ENCODE data around the gene ENGASE. TPM values are rescaled to one million over a fixed set of nuclear protein-coding genes. Genes with fewer than 3 reads are reported as not detected.

The ENGASE gene
- total and polyA plus RNA-seq, 2 experiments from 2014 or later = 9.0 to 27.1 TPM

DNA sequence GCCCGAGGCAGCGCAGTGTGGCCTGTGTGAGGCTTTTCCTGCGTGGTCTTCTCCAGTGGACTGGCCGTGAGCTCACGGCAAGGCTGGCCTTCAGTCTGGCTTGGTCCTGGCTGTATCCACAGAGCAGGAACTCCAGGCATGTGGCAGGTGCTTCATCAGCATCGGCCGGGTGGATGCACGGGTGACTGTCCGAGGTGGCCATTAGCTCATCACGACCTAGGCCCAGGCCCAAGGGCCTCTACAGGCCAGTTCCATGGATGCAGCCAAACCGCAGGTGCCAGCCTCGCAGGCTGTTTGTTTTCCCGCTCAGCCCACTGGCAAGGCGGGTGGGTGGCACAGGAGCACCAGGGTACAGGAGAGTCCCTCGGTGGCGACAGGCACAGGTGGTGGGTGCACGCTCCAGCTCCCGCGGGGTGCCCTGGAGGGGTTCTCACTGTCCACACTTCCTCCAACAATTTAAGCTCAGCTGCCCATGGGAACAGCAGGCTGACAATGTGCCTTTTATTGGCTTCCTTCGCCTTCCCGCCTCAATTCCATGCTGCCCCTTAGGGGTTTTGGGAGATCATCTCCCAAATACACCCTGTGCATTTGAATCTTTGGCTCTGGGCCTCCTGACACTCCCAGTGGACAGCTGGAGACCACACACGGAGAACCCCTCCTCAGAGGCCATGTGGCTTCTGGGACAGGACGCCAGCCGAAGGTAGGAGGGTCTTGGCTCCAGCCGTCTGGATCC lies 33.0 kb downstream of the ENGASE start:
- Mint-ChIP-seq H3K27me3 (ENCODE audit: insufficient read depth, low read depth, poor library complexity) (peaks cover 17% of the 10 kb centered on the region), H3K27ac (no peak overlapping the region), H3K9me3 (no peaks in the 10 kb centered on the region), H3K4me1 (peaks cover 3% of the 10 kb centered on the region; the same call in 1 of the 3 replicates), H3K36me3 (ENCODE audit: low read depth) (no peaks in the 10 kb centered on the region), H3K4me3 (no peak overlapping the region)
- DNase-seq (ENCODE audit: low spot score) (no peak), ATAC-seq (no peak)
- TF ChIP-seq, protein P1, sequence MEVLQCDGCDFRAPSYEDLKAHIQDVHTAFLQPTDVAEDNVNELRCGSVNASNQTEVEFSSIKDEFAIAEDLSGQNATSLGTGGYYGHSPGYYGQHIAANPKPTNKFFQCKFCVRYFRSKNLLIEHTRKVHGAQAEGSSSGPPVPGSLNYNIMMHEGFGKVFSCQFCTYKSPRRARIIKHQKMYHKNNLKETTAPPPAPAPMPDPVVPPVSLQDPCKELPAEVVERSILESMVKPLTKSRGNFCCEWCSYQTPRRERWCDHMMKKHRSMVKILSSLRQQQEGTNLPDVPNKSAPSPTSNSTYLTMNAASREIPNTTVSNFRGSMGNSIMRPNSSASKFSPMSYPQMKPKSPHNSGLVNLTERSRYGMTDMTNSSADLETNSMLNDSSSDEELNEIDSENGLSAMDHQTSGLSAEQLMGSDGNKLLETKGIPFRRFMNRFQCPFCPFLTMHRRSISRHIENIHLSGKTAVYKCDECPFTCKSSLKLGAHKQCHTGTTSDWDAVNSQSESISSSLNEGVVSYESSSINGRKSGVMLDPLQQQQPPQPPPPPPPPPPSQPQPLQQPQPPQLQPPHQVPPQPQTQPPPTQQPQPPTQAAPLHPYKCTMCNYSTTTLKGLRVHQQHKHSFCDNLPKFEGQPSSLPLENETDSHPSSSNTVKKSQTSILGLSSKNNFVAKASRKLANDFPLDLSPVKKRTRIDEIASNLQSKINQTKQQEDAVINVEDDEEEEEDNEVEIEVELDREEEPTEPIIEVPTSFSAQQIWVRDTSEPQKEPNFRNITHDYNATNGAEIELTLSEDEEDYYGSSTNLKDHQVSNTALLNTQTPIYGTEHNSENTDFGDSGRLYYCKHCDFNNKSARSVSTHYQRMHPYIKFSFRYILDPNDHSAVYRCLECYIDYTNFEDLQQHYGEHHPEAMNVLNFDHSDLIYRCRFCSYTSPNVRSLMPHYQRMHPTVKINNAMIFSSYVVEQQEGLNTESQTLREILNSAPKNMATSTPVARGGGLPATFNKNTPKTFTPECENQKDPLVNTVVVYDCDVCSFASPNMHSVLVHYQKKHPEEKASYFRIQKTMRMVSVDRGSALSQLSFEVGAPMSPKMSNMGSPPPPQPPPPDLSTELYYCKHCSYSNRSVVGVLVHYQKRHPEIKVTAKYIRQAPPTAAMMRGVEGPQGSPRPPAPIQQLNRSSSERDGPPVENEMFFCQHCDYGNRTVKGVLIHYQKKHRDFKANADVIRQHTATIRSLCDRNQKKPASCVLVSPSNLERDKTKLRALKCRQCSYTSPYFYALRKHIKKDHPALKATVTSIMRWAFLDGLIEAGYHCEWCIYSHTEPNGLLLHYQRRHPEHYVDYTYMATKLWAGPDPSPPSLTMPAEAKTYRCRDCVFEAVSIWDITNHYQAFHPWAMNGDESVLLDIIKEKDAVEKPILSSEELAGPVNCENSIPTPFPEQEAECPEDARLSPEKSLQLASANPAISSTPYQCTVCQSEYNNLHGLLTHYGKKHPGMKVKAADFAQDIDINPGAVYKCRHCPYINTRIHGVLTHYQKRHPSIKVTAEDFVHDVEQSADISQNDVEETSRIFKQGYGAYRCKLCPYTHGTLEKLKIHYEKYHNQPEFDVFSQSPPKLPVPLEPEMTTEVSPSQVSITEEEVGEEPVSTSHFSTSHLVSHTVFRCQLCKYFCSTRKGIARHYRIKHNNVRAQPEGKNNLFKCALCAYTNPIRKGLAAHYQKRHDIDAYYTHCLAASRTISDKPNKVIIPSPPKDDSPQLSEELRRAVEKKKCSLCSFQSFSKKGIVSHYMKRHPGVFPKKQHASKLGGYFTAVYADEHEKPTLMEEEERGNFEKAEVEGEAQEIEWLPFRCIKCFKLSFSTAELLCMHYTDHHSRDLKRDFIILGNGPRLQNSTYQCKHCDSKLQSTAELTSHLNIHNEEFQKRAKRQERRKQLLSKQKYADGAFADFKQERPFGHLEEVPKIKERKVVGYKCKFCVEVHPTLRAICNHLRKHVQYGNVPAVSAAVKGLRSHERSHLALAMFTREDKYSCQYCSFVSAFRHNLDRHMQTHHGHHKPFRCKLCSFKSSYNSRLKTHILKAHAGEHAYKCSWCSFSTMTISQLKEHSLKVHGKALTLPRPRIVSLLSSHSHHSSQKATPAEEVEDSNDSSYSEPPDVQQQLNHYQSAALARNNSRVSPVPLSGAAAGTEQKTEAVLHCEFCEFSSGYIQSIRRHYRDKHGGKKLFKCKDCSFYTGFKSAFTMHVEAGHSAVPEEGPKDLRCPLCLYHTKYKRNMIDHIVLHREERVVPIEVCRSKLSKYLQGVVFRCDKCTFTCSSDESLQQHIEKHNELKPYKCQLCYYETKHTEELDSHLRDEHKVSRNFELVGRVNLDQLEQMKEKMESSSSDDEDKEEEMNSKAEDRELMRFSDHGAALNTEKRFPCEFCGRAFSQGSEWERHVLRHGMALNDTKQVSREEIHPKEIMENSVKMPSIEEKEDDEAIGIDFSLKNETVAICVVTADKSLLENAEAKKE (CRISPR knock-in tag; IDR thresholded peaks at IDR 0.05) = no peak
- TF ChIP-seq EZH2phosphoT487 (IDR thresholded peaks at IDR 0.05; ENCODE audit: unreplicated experiment) (no peak), POLR2AphosphoS5 (IDR thresholded peaks at IDR 0.05; ENCODE audit: low read depth) (no peak), ZNF114 (CRISPR knock-in tag; IDR thresholded peaks at IDR 0.05) (no peak), EZH2 (IDR thresholded peaks at IDR 0.05; ENCODE audit: low read depth, unreplicated experiment) (no peak), CREB1 (CRISPR knock-in tag; IDR thresholded peaks at IDR 0.05; ENCODE audit: low read depth) (no peak), STAT1 (IDR thresholded peaks at IDR 0.05; ENCODE audit: unreplicated experiment) (no peak), JUNB (IDR thresholded peaks at IDR 0.05; ENCODE audit: unreplicated experiment) (no peak), ZNF331 (CRISPR knock-in tag; IDR thresholded peaks at IDR 0.05; ENCODE audit: low read depth) (no peak), NANOG (IDR thresholded peaks at IDR 0.05; ENCODE audit: borderline replicate concordance) (no peak)
- TF ChIP-seq, protein P2, sequence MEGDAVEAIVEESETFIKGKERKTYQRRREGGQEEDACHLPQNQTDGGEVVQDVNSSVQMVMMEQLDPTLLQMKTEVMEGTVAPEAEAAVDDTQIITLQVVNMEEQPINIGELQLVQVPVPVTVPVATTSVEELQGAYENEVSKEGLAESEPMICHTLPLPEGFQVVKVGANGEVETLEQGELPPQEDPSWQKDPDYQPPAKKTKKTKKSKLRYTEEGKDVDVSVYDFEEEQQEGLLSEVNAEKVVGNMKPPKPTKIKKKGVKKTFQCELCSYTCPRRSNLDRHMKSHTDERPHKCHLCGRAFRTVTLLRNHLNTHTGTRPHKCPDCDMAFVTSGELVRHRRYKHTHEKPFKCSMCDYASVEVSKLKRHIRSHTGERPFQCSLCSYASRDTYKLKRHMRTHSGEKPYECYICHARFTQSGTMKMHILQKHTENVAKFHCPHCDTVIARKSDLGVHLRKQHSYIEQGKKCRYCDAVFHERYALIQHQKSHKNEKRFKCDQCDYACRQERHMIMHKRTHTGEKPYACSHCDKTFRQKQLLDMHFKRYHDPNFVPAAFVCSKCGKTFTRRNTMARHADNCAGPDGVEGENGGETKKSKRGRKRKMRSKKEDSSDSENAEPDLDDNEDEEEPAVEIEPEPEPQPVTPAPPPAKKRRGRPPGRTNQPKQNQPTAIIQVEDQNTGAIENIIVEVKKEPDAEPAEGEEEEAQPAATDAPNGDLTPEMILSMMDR (conservative IDR thresholded peaks at IDR 0.05; ENCODE audit: low read depth in 2 of 2) = no peak
- TF ChIP-seq, protein P3, sequence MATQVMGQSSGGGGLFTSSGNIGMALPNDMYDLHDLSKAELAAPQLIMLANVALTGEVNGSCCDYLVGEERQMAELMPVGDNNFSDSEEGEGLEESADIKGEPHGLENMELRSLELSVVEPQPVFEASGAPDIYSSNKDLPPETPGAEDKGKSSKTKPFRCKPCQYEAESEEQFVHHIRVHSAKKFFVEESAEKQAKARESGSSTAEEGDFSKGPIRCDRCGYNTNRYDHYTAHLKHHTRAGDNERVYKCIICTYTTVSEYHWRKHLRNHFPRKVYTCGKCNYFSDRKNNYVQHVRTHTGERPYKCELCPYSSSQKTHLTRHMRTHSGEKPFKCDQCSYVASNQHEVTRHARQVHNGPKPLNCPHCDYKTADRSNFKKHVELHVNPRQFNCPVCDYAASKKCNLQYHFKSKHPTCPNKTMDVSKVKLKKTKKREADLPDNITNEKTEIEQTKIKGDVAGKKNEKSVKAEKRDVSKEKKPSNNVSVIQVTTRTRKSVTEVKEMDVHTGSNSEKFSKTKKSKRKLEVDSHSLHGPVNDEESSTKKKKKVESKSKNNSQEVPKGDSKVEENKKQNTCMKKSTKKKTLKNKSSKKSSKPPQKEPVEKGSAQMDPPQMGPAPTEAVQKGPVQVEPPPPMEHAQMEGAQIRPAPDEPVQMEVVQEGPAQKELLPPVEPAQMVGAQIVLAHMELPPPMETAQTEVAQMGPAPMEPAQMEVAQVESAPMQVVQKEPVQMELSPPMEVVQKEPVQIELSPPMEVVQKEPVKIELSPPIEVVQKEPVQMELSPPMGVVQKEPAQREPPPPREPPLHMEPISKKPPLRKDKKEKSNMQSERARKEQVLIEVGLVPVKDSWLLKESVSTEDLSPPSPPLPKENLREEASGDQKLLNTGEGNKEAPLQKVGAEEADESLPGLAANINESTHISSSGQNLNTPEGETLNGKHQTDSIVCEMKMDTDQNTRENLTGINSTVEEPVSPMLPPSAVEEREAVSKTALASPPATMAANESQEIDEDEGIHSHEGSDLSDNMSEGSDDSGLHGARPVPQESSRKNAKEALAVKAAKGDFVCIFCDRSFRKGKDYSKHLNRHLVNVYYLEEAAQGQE (IDR thresholded peaks at IDR 0.05; ENCODE audit: unreplicated experiment) = no peak
- TF ChIP-seq, protein P4, sequence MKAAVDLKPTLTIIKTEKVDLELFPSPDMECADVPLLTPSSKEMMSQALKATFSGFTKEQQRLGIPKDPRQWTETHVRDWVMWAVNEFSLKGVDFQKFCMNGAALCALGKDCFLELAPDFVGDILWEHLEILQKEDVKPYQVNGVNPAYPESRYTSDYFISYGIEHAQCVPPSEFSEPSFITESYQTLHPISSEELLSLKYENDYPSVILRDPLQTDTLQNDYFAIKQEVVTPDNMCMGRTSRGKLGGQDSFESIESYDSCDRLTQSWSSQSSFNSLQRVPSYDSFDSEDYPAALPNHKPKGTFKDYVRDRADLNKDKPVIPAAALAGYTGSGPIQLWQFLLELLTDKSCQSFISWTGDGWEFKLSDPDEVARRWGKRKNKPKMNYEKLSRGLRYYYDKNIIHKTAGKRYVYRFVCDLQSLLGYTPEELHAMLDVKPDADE (IDR thresholded peaks at IDR 0.05) = no peak
- Histone ChIP-seq H3K27me3 (ENCODE audit: insufficient read depth) (no peaks in the 10 kb centered on the region), H3K4me3 (no peak overlapping the region), H3K79me2 (replicated peaks; ENCODE audit: insufficient read depth) (no peaks in the 10 kb centered on the region), H3K4me1 (ENCODE audit: insufficient read depth) (no peaks in the 10 kb centered on the region), H4K20me1 (replicated peaks; ENCODE audit: insufficient read depth) (no peaks in the 10 kb centered on the region), H3K4me2 (no peak overlapping the region), H3F3A (replicated peaks; ENCODE audit: low read depth) (no peaks in the 10 kb centered on the region), H3K36me3 (ENCODE audit: insufficient read depth) (no peaks in the 10 kb centered on the region), H2AFZ (no peak overlapping the region), H3K27ac (ENCODE audit: low read depth) (no peak overlapping the region), H3K9me2 (ENCODE audit: insufficient read depth) (no peaks in the 10 kb centered on the region)

All from GM23338 (cell line).